OCI-LY7 (cell line): ENCODE data around the gene APBB2.

Experiments
- CTCF ChIP-seq: fragments of 200-600 bp; sonication (generic); conservative IDR thresholded peaks from 2 replicates; pipeline ENCODE4 v1.5.1; 2014; ENCODE audit warnings: mild to moderate bottlenecking, antibody characterized with exemption, low read length, moderate library complexity, mixed read lengths
- EZH2phosphoT487 ChIP-seq: fragments of 200-600 bp; sonication (generic); IDR thresholded peaks from 2 replicates; pipeline ENCODE4 v1.6.1; 2018; ENCODE audit warnings: low read depth, borderline replicate concordance, mild to moderate bottlenecking, mixed run types, antibody characterized with exemption, low read length, moderate library complexity, mixed read lengths

GRCh38 chr4:41148931-41149330 lies 65.4 kb downstream of the APBB2 start:
- TF ChIP-seq CTCF (no peak), EZH2phosphoT487 (no peak)
